SU-DHL-6 (cell line): ENCODE data around the gene FAM53B.

ENCODE experiments used
- H2AFZ ChIP-seq: fragments of 200-600 bp; sonication (generic); 2 replicates; pipeline ENCODE4 v1.6.1; 2014; ENCODE audit warnings: low read depth, mild to moderate bottlenecking, moderate library complexity, mixed read lengths, antibody characterized with exemption, low read length; ENCODE audit not compliant: severe bottlenecking
- H3F3A ChIP-seq: fragments of 200-600 bp; shearing (Covaris generic); 2 replicates; pipeline ENCODE4 v1.6.0; 2016; ENCODE audit warnings: antibody characterized with exemption, mild to moderate bottlenecking; ENCODE audit not compliant: insufficient read depth
- H3K27ac ChIP-seq: fragments of 200-600 bp; sonication (generic); 2 replicates; pipeline ENCODE4 v1.5.1; 2016; ENCODE audit warnings: low read depth, mild to moderate bottlenecking, low read length, moderate library complexity, mixed read lengths
- H3K27me3 ChIP-seq: fragments of 200-600 bp; sonication (generic), shearing (Covaris generic); 2 replicates; pipeline ENCODE4 v1.6.0; 2014; ENCODE audit warnings: mild to moderate bottlenecking, low read length
- H3K36me3 ChIP-seq: fragments of 200-600 bp; sonication (generic); 2 replicates; pipeline ENCODE4 v1.6.1; 2014; ENCODE audit warnings: mild to moderate bottlenecking, low read length, mixed read lengths
- H3K4me2 ChIP-seq: fragments of 300-600, 200-600 bp; shearing (Covaris generic), sonication (generic); 2 replicates; pipeline ENCODE4 v1.6.0; 2014; ENCODE audit warnings: low read length, low read depth, mild to moderate bottlenecking; ENCODE audit not compliant: poor library complexity, severe bottlenecking
- H3K4me3 ChIP-seq: fragments of 200-600 bp; sonication (generic); 2 replicates; pipeline ENCODE4 v1.5.1; 2014; ENCODE audit warnings: antibody characterized with exemption, low read length, mild to moderate bottlenecking, mixed read lengths; ENCODE audit not compliant: insufficient read depth, poor library complexity, severe bottlenecking
- H3K79me2 ChIP-seq: fragments of 200-600 bp; sonication (generic); 2 replicates; pipeline ENCODE4 v1.6.1; 2014; ENCODE audit warnings: mild to moderate bottlenecking, low read length, moderate library complexity; ENCODE audit not compliant: insufficient read depth
- H3K9ac ChIP-seq: fragments of 200-600 bp; sonication (generic); 2 replicates; pipeline ENCODE4 v1.7.0; 2014; ENCODE audit warnings: mild to moderate bottlenecking, low read length
- H3K9me2 ChIP-seq: fragments of 200-600 bp; sonication (generic); replicated peaks from 2 replicates; pipeline ENCODE4 v1.6.1; 2014; ENCODE audit warnings: low read length; ENCODE audit not compliant: insufficient read depth
- H3K9me3 ChIP-seq: fragments of 200-600 bp; sonication (generic); 2 replicates; pipeline ENCODE4 v1.6.1; 2014; ENCODE audit warnings: low read length, mixed read lengths; ENCODE audit not compliant: insufficient read depth
- H4K20me1 ChIP-seq: fragments of 200-600 bp; sonication (generic); 2 replicates; pipeline ENCODE4 v1.6.1; 2014; ENCODE audit warnings: low read depth, mild to moderate bottlenecking, antibody characterized with exemption, low read length, moderate library complexity, mixed read lengths
- CTCF ChIP-seq: fragments of 200-600 bp; sonication (generic); IDR thresholded peaks from one replicate; pipeline ENCODE4 v1.5.1; 2017; ENCODE audit warnings: antibody characterized with exemption, mild to moderate bottlenecking, low read length, moderate library complexity; ENCODE audit not compliant: insufficient read depth, poor library complexity, severe bottlenecking
- EZH2phosphoT487 ChIP-seq: fragments of 200-600 bp; sonication (generic), shearing (Covaris generic); conservative IDR thresholded peaks from 2 replicates; pipeline ENCODE4 v1.6.1; 2018; ENCODE audit warnings: mild to moderate bottlenecking, antibody characterized with exemption, low read length, moderate library complexity, mixed read lengths

Gene FAM53B

DNA sequence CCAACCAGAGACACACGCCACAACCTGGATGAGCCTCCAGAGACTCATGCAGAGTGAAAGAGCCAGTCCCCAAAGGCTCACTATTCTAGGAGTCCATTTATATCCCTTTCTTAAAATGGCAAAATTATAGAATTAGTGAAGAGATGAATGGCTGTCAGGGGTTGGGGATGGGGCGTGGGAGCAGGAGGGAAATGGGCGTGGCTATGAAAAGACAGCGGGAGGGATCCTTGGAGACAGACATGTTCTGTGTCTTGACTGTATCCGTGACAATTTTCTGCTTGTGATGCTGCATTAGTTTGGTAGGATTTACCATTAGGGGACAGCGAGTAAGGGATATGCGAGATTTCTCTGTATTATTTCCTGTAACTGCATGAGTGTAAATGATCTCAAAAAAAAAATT, 33.0 kb downstream of the FAM53B start:
- no peak overlapping the region for H3K4me3 ChIP-seq
- H2AFZ ChIP-seq, result no peak overlapping the region
- TF ChIP-seq EZH2phosphoT487 (no peak), CTCF (no peak)
- H3K27me3 ChIP-seq, result no peaks in the 10 kb centered on the region
- H4K20me1 ChIP-seq, result peaks cover 62% of the 10 kb centered on the region
- H3K9me3 ChIP-seq, result no peaks in the 10 kb centered on the region
- H3K9ac ChIP-seq, result no peak overlapping the region
- H3K36me3 ChIP-seq, result no peaks in the 10 kb centered on the region
- H3F3A ChIP-seq, result no peaks in the 10 kb centered on the region
- no peaks in the 10 kb centered on the region for H3K9me2 ChIP-seq
- H3K27ac ChIP-seq, result no peak overlapping the region
- peaks cover 100% of the 10 kb centered on the region for H3K79me2 ChIP-seq
- H3K4me2 ChIP-seq, result no peak overlapping the region

DNA sequence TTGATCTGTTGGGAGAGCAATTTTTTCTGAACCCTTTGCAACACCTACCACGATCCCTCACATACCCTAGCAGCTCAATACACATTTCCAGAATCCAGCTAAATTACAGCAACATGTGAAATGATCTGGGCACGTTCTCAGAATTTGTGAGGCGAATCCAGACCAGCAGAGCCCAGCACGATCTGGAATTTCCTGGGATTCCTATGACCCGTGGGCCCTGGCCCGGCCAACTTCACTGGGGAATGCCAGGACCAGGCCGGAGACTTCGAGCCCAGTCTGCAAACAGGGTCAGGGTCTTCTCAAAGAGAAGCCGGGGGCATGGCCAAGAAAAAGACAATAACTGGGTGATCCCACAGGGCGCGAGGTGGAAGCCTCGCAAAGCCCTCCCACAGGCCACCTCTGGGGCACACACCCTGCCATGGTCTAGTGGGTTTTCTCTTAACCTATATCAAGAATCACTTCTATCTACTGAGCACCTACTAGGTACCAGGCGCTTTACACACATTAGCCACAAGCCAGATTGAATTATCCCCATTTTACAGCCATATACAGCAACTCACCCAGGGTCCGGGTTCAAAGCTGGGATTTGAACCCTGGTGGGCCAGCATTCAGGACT, 33.8 kb downstream of the FAM53B start:
- H3K36me3 ChIP-seq, result no peaks in the 10 kb centered on the region
- TF ChIP-seq CTCF (no peak), EZH2phosphoT487 (no peak)
- H3K4me3 ChIP-seq, result no peak overlapping the region
- H4K20me1 ChIP-seq, result peaks cover 60% of the 10 kb centered on the region
- no peak overlapping the region for H3K27ac ChIP-seq
- H3K27me3 ChIP-seq, result no peaks in the 10 kb centered on the region
- H3F3A ChIP-seq, result no peaks in the 10 kb centered on the region
- no peak overlapping the region for H3K9ac ChIP-seq
- H3K9me2 ChIP-seq, result no peaks in the 10 kb centered on the region
- no peak overlapping the region for H3K4me2 ChIP-seq
- peaks cover 100% of the 10 kb centered on the region for H3K79me2 ChIP-seq
- H2AFZ ChIP-seq, result no peak overlapping the region
- no peaks in the 10 kb centered on the region for H3K9me3 ChIP-seq

GRCh38 chr10:124709861-124710260, 34.3 kb downstream of the FAM53B start:
- Histone ChIP-seq H3K9me3 (no peaks in the 10 kb centered on the region), H3K4me2 (no peak overlapping the region), H3K9ac (no peak overlapping the region), H3K27ac (no peak overlapping the region), H4K20me1 (peaks cover 57% of the 10 kb centered on the region), H3K9me2 (no peaks in the 10 kb centered on the region), H3K79me2 (peaks cover 100% of the 10 kb centered on the region), H3F3A (no peaks in the 10 kb centered on the region), H3K36me3 (no peaks in the 10 kb centered on the region), H3K27me3 (no peaks in the 10 kb centered on the region), H2AFZ (no peak overlapping the region), H3K4me3 (no peak overlapping the region)
- TF ChIP-seq CTCF (no peak), EZH2phosphoT487 (no peak)
